ENCODE results near the gene NALCN.

The NALCN gene

DNA sequence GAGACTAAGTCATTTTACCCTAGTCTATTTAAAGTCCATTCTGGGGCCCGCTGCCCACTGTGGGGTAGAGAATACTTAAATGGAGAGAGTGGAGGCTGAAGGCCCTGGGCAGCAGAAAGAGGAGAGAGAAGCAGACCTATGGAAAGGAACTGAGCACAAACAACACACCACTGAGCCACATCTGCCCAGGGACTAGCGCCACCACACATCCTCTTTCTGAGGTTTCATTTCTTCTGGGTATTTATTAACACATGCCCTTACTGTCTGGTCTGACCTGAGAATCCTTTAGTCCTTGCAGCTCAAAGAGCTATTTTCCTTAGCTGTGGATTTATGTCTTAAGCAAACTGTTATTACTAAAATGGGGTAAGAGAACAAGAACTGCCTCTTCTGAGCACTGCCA, 154.0 kb downstream of the NALCN start:
- no peak overlapping the region for H3K4me3 ChIP-seq (replicated peaks; ENCODE audit: low read depth, low read length)
- TF ChIP-seq, protein P1, sequence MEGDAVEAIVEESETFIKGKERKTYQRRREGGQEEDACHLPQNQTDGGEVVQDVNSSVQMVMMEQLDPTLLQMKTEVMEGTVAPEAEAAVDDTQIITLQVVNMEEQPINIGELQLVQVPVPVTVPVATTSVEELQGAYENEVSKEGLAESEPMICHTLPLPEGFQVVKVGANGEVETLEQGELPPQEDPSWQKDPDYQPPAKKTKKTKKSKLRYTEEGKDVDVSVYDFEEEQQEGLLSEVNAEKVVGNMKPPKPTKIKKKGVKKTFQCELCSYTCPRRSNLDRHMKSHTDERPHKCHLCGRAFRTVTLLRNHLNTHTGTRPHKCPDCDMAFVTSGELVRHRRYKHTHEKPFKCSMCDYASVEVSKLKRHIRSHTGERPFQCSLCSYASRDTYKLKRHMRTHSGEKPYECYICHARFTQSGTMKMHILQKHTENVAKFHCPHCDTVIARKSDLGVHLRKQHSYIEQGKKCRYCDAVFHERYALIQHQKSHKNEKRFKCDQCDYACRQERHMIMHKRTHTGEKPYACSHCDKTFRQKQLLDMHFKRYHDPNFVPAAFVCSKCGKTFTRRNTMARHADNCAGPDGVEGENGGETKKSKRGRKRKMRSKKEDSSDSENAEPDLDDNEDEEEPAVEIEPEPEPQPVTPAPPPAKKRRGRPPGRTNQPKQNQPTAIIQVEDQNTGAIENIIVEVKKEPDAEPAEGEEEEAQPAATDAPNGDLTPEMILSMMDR (IDR thresholded peaks at IDR 0.05; ENCODE audit: low read length, missing control alignments): no peak
- no peak for DNase-seq (ENCODE audit: low read depth)

DNA sequence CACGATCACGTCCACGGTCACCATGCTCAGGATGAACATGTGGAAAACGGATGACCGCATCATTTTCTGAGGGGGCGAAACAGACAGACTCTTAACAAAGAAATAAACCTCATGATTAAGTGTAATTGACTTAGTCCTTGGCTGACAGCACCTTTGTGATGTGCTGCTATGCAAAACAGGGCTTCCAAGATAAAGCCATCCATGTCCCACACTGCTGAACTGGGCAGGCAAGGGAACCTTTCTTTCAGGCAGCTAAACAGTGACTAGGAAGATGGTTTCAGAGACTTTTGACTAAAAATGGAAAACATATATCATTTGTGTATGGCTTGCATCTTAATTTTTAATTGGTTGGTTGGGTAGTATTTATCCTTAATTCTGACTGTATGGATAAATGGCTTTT, 157.8 kb downstream of the NALCN start:
- TF ChIP-seq, protein P1 (IDR thresholded peaks at IDR 0.05; ENCODE audit: low read length, missing control alignments): no peak
- no peak for DNase-seq (ENCODE audit: low read depth)
- H3K4me3 ChIP-seq (replicated peaks; ENCODE audit: low read depth, low read length): no peak overlapping the region

DNA sequence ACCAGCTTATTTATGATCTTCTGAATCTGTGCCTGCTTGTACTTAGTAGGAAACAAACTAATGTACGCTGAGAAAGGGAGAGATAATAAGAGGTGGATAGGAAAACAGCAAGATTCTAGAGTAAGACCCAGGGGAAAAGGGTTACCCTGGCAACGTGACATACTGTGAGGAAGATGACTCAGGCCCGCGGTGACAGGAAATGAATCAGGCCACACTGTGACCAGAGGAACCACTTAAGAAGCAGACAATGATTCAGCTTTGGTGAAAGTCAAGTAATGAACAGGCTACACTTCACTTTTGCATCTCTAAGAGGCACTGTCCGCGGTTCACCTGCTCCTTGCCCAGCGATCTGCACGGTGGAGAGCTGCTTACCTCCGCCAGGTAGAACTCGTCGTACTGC, 158.2 kb downstream of the NALCN start:
- H3K4me3 ChIP-seq (replicated peaks; ENCODE audit: low read depth, low read length): no peak overlapping the region
- DNase-seq (ENCODE audit: low read depth): peak; percentile 70
- TF ChIP-seq, protein P1 (IDR thresholded peaks at IDR 0.05; ENCODE audit: low read length, missing control alignments): no peak

DNA sequence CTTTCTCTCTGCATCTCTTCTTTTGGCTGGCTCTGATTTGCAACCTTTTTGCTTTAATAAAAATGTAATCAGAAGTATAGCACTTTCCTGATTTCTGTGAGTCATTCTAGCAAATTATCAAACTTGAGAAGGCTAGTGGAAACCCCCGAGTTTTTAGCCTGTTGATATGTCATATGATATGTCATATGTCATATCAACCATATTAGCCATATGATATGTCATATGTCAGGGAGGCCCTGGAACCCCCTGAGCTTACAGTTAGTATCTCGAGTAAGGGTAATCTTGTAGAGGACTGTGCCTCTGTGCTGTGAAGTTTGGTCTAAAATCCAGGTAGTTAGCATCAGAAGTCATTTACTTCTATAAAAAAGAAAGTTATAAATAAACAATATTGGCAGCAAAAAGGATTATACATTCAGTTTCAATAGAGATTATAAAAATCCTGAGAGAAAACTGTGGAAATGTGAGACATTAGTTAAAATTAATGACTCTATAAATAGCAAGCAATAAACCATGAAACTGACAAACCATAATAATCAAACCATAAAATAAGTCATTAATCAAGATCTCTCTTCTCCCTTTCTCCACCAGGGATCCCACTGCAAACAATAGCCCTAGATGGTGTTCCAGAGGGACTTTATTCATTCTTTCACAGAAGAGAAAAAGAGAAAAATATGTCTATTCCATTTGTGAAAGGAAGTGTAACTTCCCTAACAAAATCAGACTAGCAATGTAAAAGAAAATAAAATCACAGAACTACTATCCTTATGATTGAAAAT, 167.4 kb downstream of the NALCN start:
- no peak overlapping the region for H3K4me3 ChIP-seq (replicated peaks; ENCODE audit: low read depth, low read length)
- TF ChIP-seq, protein P1 (IDR thresholded peaks at IDR 0.05; ENCODE audit: low read length, missing control alignments): no peak

DNA sequence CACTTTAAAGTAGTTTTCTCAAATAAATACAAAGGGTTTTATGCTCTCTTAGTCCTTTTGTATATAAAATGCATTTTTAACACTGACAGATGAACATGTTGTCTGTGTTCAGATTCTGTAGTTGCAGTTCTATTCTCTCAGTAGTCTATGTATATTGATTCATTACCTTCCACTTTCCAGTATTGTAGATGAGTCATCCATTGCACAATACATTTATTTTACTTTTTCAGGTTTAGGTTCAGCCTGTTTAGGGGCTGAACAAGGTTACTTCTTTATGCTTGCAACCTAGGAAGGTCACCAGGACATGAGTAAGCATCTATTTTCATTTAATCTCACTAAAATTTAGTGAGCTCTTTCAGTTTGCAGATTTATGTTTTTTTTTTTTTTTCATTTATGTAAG, 173.6 kb downstream of the NALCN start:
- H3K4me3 ChIP-seq (replicated peaks; ENCODE audit: low read depth, low read length): no peak overlapping the region
- TF ChIP-seq, protein P1 (IDR thresholded peaks at IDR 0.05; ENCODE audit: low read length, missing control alignments): no peak
- DNase-seq (ENCODE audit: low read depth): peak; percentile 10

More for the DNA sequence above, 167.4 kb downstream of the NALCN start:
- DNase-seq (ENCODE audit: low read depth): no peak

DNA sequence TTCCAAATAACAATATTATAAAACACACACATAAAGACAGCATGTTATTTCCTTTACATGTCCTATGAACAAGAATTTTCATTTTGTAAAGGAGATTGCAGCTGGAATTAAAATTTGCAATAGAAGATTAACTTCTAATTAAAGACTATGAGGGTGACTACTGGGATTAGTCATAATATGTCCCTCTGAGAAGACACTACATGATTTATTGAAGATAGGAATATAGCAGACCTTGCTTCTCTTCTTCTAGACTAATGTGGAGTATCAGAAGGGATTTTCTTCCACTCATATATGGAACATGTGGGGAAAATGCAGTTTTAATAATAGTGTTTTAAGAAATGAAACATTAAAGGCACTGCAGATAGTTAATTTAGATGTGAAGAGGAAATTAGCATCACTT, 177.8 kb downstream of the NALCN start:
- DNase-seq (ENCODE audit: low read depth): no peak
- TF ChIP-seq, protein P1 (IDR thresholded peaks at IDR 0.05; ENCODE audit: low read length, missing control alignments): no peak
- H3K4me3 ChIP-seq (replicated peaks; ENCODE audit: low read depth, low read length): no peak overlapping the region

All from fibroblast of pulmonary artery (primary cell).